ENCODE measurements around the gene HSPA8. TPM values are rescaled to one million over a fixed set of nuclear protein-coding genes. Genes with fewer than 3 reads are reported as not detected.

Gene HSPA8
- 888 TPM for polyA plus RNA-seq (2013, experiment 1 of 2)
- polyA plus RNA-seq (2013, experiment 2 of 2): 894 TPM

GRCh38 chr11:123061403-123062157, at the start of gene HSPA8:
HSPA8 (minus strand) TSS chr11:123062136; CDS start chr11:123061324, 812 bp downstream.
- peak within 1 kb of the TSS; percentile 99 for H2BK15ac ChIP-seq (ENCODE audit: low read depth, poor library complexity, severe bottlenecking)
- peak within 1 kb of the TSS; percentile 95 for H3K4me2 ChIP-seq (ENCODE audit: low read length, poor library complexity, severe bottlenecking)
- H2BK120ac ChIP-seq (ENCODE audit: low read depth, low read length): peak within 1 kb of the TSS; percentile 100
- H3K18ac ChIP-seq (ENCODE audit: low read depth in 1 of 2, low read length in 2 of 2): peak within 1 kb of the TSS; percentile 98 to 100
- H3K14ac ChIP-seq (ENCODE audit: low read length in 2 of 2): peak within 1 kb of the TSS; percentile 88 to 99
- H3K9ac ChIP-seq (ENCODE audit: low read length): peak within 1 kb of the TSS; percentile 99
- peak within 1 kb of the TSS; percentile 100 for H4K8ac ChIP-seq (ENCODE audit: low read length)
- H3K27me3 ChIP-seq (ENCODE audit: control insufficient read depth in 1 of 2, insufficient read depth in 1 of 2, low read length in 2 of 2): no peaks in the 10 kb centered on the region
- peaks cover 7 to 46% of the 10 kb centered on the region in 2 experiments for H3K36me3 ChIP-seq (ENCODE audit: control insufficient read depth in 1 of 2, insufficient read depth in 2 of 2, low read depth in 1 of 2, low read length in 2 of 2)
- H4K91ac ChIP-seq (ENCODE audit: low read length): peak within 1 kb of the TSS; percentile 98
- DNase-seq: peak; percentile 70
- H2AFZ ChIP-seq (ENCODE audit: low read depth, low read length): peak within 1 kb of the TSS; percentile 64
- peaks cover 10% of the 10 kb centered on the region for H3K79me1 ChIP-seq (replicated peaks; ENCODE audit: low read length, poor library complexity, severe bottlenecking)
- peak within 1 kb of the TSS; percentile 100 for H2BK5ac ChIP-seq (ENCODE audit: low read depth, low read length, poor library complexity, severe bottlenecking)
- H2BK12ac ChIP-seq (ENCODE audit: low read length in 2 of 2): peak within 1 kb of the TSS in 1 of 2 experiments; percentile 56
- H3K23ac ChIP-seq (ENCODE audit: low read length in 2 of 2): peak within 1 kb of the TSS; percentile 37 to 100
- H3K4me1 ChIP-seq (ENCODE audit: control insufficient read depth, insufficient read depth, low read depth, low read length): peaks cover 3% of the 10 kb centered on the region
- peak within 1 kb of the TSS; percentile 98 to 99 for H3K4ac ChIP-seq (ENCODE audit: low read depth in 1 of 2, low read length in 2 of 2)
- H3K9me3 ChIP-seq (ENCODE audit: control insufficient read depth, low read length): no peaks in the 10 kb centered on the region
- H2AK5ac ChIP-seq (ENCODE audit: low read length, severe bottlenecking): peak within 1 kb of the TSS; percentile 84
- peak within 1 kb of the TSS; percentile 73 to 97 for H3K4me3 ChIP-seq (ENCODE audit: insufficient read depth in 1 of 2, low read depth in 1 of 2, low read length in 2 of 2)
- H3K27ac ChIP-seq (ENCODE audit: low read length, poor library complexity, severe bottlenecking): peak within 1 kb of the TSS; percentile 98
- WGBS: under 1% methylated on average over 45 of the region's 45 CpGs

GRCh38 chr11:123111465-123111864, 49.5 kb upstream of the HSPA8 start:
- Histone ChIP-seq H4K8ac (ENCODE audit: low read length) (no peak overlapping the region), H3K23ac (ENCODE audit: low read length in 2 of 2) (no peak overlapping the region), H2AK5ac (ENCODE audit: low read length, severe bottlenecking) (no peak overlapping the region), H3K14ac (ENCODE audit: low read length in 2 of 2) (no peak overlapping the region), H2BK5ac (ENCODE audit: low read depth, low read length, poor library complexity, severe bottlenecking) (no peak overlapping the region), H3K4me1 (ENCODE audit: control insufficient read depth, insufficient read depth, low read depth, low read length) (no peaks in the 10 kb centered on the region), H3K27me3 (ENCODE audit: control insufficient read depth in 1 of 2, insufficient read depth in 1 of 2, low read length in 2 of 2) (no peaks in the 10 kb centered on the region), H2BK15ac (ENCODE audit: low read depth, poor library complexity, severe bottlenecking) (no peak overlapping the region), H3K9me3 (ENCODE audit: control insufficient read depth, low read length) (peaks cover 9% of the 10 kb centered on the region), H4K91ac (ENCODE audit: low read length) (no peak overlapping the region), H3K18ac (ENCODE audit: low read depth in 1 of 2, low read length in 2 of 2) (no peak overlapping the region), H2BK120ac (ENCODE audit: low read depth, low read length) (no peak overlapping the region), H3K9ac (ENCODE audit: low read length) (peak overlapping the region; percentile 72), H3K36me3 (ENCODE audit: control insufficient read depth in 1 of 2, insufficient read depth in 2 of 2, low read depth in 1 of 2, low read length in 2 of 2) (peaks cover 0 to 49% of the 10 kb centered on the region in 2 experiments), H2BK12ac (ENCODE audit: low read length in 2 of 2) (no peak overlapping the region), H3K4ac (ENCODE audit: low read depth in 1 of 2, low read length in 2 of 2) (no peak overlapping the region), H3K27ac (ENCODE audit: low read length, poor library complexity, severe bottlenecking) (no peak overlapping the region), H3K4me2 (ENCODE audit: low read length, poor library complexity, severe bottlenecking) (no peak overlapping the region), H2AFZ (ENCODE audit: low read depth, low read length) (no peak overlapping the region), H3K4me3 (ENCODE audit: insufficient read depth in 1 of 2, low read depth in 1 of 2, low read length in 2 of 2) (no peak overlapping the region), H3K79me1 (replicated peaks; ENCODE audit: low read length, poor library complexity, severe bottlenecking) (no peaks in the 10 kb centered on the region)
- WGBS: 0% methylated on average over 1 of the region's 4 CpGs
- peak; percentile 64 for DNase-seq

- H3K14ac ChIP-seq (ENCODE audit: low read length in 2 of 2): no peak overlapping the region
- peaks cover 1% of the 10 kb centered on the region for H3K9me3 ChIP-seq (ENCODE audit: control insufficient read depth, low read length)
- no peak overlapping the region for H2AK5ac ChIP-seq (ENCODE audit: low read length, severe bottlenecking)
- no peak overlapping the region for H3K4ac ChIP-seq (ENCODE audit: low read depth in 1 of 2, low read length in 2 of 2)
- peak overlapping the region; percentile 72 for H3K9ac ChIP-seq (ENCODE audit: low read length)
- no peak overlapping the region for H2BK15ac ChIP-seq (ENCODE audit: low read depth, poor library complexity, severe bottlenecking)
- H2AFZ ChIP-seq (ENCODE audit: low read depth, low read length): no peak overlapping the region
- 95% methylated on average over 8 of the region's 8 CpGs for WGBS
- H4K91ac ChIP-seq (ENCODE audit: low read length): no peak overlapping the region
- no peak overlapping the region for H2BK120ac ChIP-seq (ENCODE audit: low read depth, low read length)
- no peak for DNase-seq
- H3K79me1 ChIP-seq (replicated peaks; ENCODE audit: low read length, poor library complexity, severe bottlenecking): no peaks in the 10 kb centered on the region
- peaks cover 0 to 44% of the 10 kb centered on the region in 2 experiments for H3K36me3 ChIP-seq (ENCODE audit: control insufficient read depth in 1 of 2, insufficient read depth in 2 of 2, low read depth in 1 of 2, low read length in 2 of 2)
- H3K4me1 ChIP-seq (ENCODE audit: control insufficient read depth, insufficient read depth, low read depth, low read length): no peaks in the 10 kb centered on the region
- no peak overlapping the region for H3K23ac ChIP-seq (ENCODE audit: low read length in 2 of 2)
- H2BK5ac ChIP-seq (ENCODE audit: low read depth, low read length, poor library complexity, severe bottlenecking): no peak overlapping the region
- H3K27me3 ChIP-seq (ENCODE audit: control insufficient read depth in 1 of 2, insufficient read depth in 1 of 2, low read length in 2 of 2): no peaks in the 10 kb centered on the region
- H3K4me2 ChIP-seq (ENCODE audit: low read length, poor library complexity, severe bottlenecking): no peak overlapping the region
- peak overlapping the region in 1 of 2 experiments; percentile 75 for H2BK12ac ChIP-seq (ENCODE audit: low read length in 2 of 2)
- H3K4me3 ChIP-seq (ENCODE audit: insufficient read depth in 1 of 2, low read depth in 1 of 2, low read length in 2 of 2): no peak overlapping the region
- no peak overlapping the region for H3K27ac ChIP-seq (ENCODE audit: low read length, poor library complexity, severe bottlenecking)
- H3K18ac ChIP-seq (ENCODE audit: low read depth in 1 of 2, low read length in 2 of 2): no peak overlapping the region
- H4K8ac ChIP-seq (ENCODE audit: low read length): no peak overlapping the region
Measured at GRCh38 chr11:123110397-123110796, 48.5 kb upstream of the HSPA8 start.

GRCh38 chr11:123107945-123108495, 46.1 kb upstream of the HSPA8 start:
- Histone ChIP-seq H3K4ac (ENCODE audit: low read depth in 1 of 2, low read length in 2 of 2) (no peak overlapping the region), H2BK12ac (ENCODE audit: low read length in 2 of 2) (no peak overlapping the region), H3K4me1 (ENCODE audit: control insufficient read depth, insufficient read depth, low read depth, low read length) (no peaks in the 10 kb centered on the region), H2BK120ac (ENCODE audit: low read depth, low read length) (no peak overlapping the region), H3K4me3 (ENCODE audit: insufficient read depth in 1 of 2, low read depth in 1 of 2, low read length in 2 of 2) (no peak overlapping the region), H3K23ac (ENCODE audit: low read length in 2 of 2) (no peak overlapping the region), H3K27ac (ENCODE audit: low read length, poor library complexity, severe bottlenecking) (no peak overlapping the region), H3K27me3 (ENCODE audit: control insufficient read depth in 1 of 2, insufficient read depth in 1 of 2, low read length in 2 of 2) (no peaks in the 10 kb centered on the region), H2AFZ (ENCODE audit: low read depth, low read length) (no peak overlapping the region), H3K79me1 (replicated peaks; ENCODE audit: low read length, poor library complexity, severe bottlenecking) (no peaks in the 10 kb centered on the region), H2BK5ac (ENCODE audit: low read depth, low read length, poor library complexity, severe bottlenecking) (no peak overlapping the region), H3K36me3 (ENCODE audit: control insufficient read depth in 1 of 2, insufficient read depth in 2 of 2, low read depth in 1 of 2, low read length in 2 of 2) (peaks cover 0 to 33% of the 10 kb centered on the region in 2 experiments), H3K9ac (ENCODE audit: low read length) (peak overlapping the region; percentile 0), H2AK5ac (ENCODE audit: low read length, severe bottlenecking) (no peak overlapping the region), H3K4me2 (ENCODE audit: low read length, poor library complexity, severe bottlenecking) (no peak overlapping the region), H3K14ac (ENCODE audit: low read length in 2 of 2) (no peak overlapping the region), H3K18ac (ENCODE audit: low read depth in 1 of 2, low read length in 2 of 2) (no peak overlapping the region), H4K8ac (ENCODE audit: low read length) (no peak overlapping the region), H3K9me3 (ENCODE audit: control insufficient read depth, low read length) (no peaks in the 10 kb centered on the region), H2BK15ac (ENCODE audit: low read depth, poor library complexity, severe bottlenecking) (no peak overlapping the region), H4K91ac (ENCODE audit: low read length) (no peak overlapping the region)
- WGBS: 96% methylated on average over 2 of the region's 4 CpGs
- DNase-seq: no peak
